HG03575 (cell line): ENCODE measurements around the gene TBPL2.
"Not testable (repeated sequence)": the region's sequence is repeated elsewhere in the genome, so short reads cannot be mapped to it uniquely, and the experiment has no call there.

Source experiments
- ATAC-seq: cut with Tn5 transposase; IDR thresholded peaks from one replicate; pipeline ENCODE4 v1.9.1; 2021; ENCODE audit not compliant: unreplicated experiment, insufficient number of reproducible peaks, low FRiP score; ENCODE audit errors: extremely low read depth

Gene TBPL2

GRCh38 chr14:55440385-55440784 is at the start of gene TBPL2:
TBPL2 (minus strand) TSS chr14:55440616; CDS start chr14:55440449, 167 bp downstream.
- ATAC-seq = no peak

GRCh38 chr14:55488204-55488603 is 47.8 kb upstream of the TBPL2 start:
- ATAC-seq = no peak

DNA sequence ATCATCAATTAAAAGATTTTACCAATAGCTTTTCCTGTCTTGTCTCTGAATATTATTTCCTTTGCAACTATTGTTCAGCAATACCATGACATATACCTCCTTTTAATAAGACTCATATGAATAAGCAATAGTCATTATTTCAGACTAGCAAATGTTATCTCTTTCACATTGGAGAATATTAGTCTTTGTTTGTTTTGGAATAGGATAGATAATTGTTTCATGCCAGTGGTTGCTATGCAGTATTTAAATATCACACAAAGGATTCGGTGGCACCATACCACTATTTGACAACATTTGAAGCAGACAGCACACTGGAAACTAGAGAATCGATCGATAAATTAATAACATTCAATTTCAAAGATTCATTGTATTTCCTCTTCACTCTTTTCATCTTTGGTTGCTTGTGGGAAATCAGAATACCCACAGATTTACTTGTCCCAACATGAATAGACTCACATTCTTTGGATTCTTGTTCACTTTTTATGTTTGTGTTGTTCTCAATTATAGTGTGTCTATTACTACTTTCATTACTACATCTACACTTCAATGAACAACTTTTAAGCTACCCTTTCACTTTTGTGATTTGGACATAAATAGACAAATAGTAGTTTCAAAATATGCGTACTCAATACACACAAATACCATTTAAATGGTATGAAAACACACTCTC is 42.7 kb upstream of the TBPL2 start:
- ATAC-seq = no peak

DNA sequence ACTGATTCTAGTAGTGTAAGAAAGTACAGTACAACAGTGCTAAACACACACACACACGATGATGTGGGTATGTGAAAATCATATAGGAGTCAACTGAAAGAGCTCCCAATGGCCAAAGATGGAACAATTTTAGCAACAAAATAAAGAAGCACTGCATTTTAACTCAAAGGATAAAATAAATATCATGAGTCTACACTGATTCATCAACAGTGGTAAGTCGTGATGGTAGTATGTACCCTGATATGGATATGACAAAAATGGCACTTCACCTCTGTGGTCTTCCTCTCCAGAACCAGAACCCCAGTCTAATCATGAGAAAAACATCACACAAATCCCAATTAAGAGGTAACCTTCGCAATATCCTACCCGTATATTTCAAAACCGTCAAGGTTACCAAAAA is 41.4 kb upstream of the TBPL2 start:
- ATAC-seq = no peak

DNA sequence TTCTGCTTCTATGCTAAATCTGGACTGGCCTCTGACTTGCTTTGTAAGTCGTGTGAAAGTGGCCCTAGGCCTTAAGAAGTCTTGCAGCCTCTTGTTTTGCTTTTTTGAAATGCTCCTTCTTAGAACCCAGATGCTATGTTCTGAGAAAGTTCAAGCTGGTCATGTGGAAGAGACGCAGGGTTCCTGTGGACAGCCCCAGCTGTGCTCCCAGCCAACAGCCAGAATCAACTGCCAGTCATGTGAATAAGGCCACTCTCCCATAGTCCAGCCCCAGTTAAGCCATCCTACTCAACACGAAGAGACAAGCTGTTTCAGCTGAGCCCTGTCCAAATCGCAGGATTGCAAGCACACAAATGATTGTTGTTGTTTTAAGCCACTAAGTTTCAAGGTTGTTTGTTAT is 37.3 kb upstream of the TBPL2 start:
- no peak for ATAC-seq

GRCh38 chr14:55476448-55476847 is 36.0 kb upstream of the TBPL2 start:
- ATAC-seq = not testable (repeated sequence)

GRCh38 chr14:55473786-55474185 is 33.4 kb upstream of the TBPL2 start:
- no peak for ATAC-seq

GRCh38 chr14:55470025-55470424 is 29.6 kb upstream of the TBPL2 start:
- no peak for ATAC-seq

DNA sequence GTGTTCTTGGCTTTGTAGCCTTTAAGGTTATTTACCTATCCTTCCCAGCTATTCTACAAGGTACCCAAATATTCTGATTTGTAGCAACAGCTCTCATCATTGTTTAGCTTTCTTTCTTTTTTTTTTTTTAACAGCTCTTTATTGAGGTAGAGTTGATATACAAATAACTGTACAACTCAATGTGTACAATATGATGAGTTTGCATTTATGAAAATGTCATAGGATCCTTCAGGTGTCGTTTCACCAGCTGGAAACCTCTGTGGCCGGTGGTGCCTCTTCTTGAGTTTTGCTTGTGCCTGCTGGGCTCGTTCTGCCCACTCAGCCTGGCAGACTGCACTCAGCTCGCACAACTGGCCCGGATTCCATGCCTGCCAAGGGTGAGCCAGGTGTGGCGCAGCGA is 26.9 kb upstream of the TBPL2 start:
- no peak for ATAC-seq

- peak; percentile 92 for ATAC-seq
These were observed 18.5 kb upstream of the TBPL2 start for GRCh38 chr14:55458800-55459515.

DNA sequence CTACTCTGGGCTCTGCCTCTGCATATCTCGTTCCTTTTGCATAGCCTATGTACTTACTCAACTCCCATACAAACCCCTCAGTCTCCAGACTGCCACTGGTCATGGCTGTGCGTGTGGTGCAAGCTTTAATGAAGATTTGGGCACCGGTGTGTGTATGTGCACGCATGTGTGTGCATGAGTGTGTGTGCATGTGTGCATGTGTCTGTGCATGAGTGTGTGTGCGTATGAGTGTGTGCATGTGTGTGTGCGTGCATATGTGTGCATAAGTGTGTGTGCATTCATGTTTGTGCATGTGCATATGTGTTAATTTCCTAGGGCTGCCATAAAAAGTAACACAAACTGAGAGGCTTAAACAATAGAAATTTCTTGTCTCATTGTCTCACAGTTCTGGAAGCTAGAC is 17.1 kb upstream of the TBPL2 start:
- no peak for ATAC-seq

DNA sequence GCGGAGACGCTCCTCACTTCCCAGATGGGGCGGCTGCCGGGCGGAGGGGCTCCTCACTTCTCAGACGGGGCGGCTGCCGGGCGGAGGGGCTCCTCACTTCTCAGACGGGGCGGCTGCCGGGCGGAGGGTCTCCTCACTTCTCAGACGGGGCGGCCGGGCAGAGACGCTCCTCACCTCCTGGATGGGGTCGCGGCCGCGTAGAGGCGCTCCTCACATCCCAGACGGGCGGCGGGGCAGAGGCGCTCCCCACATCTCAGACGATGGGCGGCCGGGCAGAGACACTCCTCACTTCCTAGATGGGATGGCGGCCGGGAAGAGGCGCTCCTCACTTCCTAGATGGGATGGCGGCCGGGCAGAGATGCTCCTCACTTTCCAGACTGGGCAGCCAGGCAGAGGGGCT is 16.0 kb upstream of the TBPL2 start:
- ATAC-seq = not testable (repeated sequence)

DNA sequence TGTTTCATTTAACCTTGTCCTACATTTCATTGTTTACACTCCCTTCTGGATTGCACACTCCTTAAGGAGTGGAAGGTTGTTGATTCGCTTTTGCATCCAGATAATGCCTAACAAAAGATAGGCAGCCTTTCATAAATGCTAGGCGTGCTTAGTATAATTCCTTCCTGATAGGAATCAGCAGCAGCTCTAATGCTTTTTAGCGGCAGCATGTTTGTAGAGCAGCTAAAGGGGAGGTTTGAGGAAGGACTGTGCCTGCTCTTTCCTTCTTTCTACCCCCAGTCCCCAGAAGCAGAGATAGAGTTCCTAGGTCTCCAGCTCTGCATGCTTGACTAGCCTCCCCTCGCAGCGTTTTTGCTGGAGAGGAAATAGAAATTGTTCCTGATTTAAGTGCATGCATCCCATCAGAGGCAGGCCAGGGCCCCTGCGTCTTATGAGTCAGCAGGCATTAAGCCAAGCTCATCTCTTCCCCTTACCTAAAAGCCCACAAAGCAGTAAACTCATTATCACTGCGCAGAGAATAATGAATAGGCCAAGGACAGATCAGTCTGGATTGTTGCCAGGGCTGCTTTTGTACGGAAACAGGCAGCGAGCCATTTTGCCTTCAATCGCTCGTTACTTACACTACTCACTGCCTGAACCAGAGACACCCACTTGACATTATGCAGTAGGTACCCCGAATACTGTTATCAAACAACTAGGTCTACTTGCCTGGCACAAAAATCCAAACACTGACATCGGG is 14.0 kb upstream of the TBPL2 start:
- ATAC-seq = no peak

DNA sequence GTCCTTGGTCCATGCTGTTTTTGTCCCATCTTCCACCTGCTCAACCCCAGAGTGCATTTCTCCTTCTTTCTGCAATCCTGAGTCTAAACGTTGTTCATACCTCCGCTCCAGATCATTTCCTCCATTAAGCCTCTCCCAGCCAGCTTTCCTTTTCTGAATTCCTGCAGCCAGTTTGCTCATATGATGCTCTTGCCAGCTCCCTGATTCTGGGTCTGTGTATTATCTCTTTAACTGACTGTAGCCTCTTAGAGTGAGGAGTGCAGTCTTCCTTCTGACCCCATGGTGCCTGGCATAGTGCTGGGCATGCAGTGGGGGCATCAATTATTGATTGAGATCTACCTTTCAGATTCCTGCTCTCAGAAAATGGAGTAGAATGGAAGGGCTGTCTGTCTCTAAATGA is 11.5 kb upstream of the TBPL2 start:
- ATAC-seq = no peak

- ATAC-seq = no peak
These were observed 11.0 kb upstream of the TBPL2 start for GRCh38 chr14:55451398-55451797.

- ATAC-seq = no peak
These were observed 10.6 kb upstream of the TBPL2 start for GRCh38 chr14:55450987-55451386.

DNA sequence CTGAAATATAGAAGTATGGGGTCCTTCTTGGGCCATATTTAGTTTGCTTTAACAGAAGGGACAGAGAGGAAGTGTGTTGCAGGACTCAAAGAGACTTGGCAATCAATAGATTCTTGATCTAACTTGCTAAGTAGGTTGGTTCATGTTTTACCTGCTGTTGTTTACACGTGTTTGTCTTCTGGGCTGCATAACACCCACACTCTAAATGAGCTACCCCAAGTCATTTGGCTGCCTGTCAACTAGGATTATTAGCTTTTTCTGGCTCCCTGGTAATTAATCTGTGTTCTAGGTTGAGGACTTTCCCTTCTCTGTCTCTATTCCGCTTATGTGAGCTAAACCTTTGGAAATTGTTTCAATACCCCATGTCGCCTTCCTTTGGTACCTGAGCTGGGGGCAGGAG is 10.1 kb upstream of the TBPL2 start:
- no peak for ATAC-seq

DNA sequence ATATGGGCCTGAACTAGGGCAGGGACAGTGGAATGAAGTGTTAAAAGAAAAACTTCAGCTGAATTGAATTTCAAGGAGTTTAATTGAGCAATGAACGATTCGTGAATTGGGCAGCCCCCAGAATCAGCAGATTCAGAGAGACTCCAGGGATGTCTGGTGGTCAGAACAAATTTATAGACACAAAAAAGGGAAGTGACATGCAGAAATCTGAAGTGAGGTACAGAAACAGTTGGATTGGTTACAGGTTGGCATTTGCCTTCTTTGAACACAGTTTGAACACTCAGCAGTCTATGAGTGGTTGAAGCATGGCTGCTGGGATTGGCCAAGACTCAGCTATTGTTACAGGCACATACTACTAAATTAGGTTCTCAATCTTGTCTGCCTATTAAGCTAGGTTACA is 9.7 kb upstream of the TBPL2 start:
- no peak for ATAC-seq

GRCh38 chr14:55449116-55449515 is 8.7 kb upstream of the TBPL2 start:
- no peak for ATAC-seq

GRCh38 chr14:55448141-55448614 is 7.8 kb upstream of the TBPL2 start:
- no peak for ATAC-seq
